ENCODE measurements around the gene FAM3A.
A peak's percentile ranks its signal among the peaks of the same experiment; 100 is the strongest.
"Not testable (repeated sequence)": the region's sequence is repeated elsewhere in the genome, so short reads cannot be mapped to it uniquely, and the experiment has no call there.

The FAM3A gene, protein sequence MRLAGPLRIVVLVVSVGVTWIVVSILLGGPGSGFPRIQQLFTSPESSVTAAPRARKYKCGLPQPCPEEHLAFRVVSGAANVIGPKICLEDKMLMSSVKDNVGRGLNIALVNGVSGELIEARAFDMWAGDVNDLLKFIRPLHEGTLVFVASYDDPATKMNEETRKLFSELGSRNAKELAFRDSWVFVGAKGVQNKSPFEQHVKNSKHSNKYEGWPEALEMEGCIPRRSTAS

DNA sequence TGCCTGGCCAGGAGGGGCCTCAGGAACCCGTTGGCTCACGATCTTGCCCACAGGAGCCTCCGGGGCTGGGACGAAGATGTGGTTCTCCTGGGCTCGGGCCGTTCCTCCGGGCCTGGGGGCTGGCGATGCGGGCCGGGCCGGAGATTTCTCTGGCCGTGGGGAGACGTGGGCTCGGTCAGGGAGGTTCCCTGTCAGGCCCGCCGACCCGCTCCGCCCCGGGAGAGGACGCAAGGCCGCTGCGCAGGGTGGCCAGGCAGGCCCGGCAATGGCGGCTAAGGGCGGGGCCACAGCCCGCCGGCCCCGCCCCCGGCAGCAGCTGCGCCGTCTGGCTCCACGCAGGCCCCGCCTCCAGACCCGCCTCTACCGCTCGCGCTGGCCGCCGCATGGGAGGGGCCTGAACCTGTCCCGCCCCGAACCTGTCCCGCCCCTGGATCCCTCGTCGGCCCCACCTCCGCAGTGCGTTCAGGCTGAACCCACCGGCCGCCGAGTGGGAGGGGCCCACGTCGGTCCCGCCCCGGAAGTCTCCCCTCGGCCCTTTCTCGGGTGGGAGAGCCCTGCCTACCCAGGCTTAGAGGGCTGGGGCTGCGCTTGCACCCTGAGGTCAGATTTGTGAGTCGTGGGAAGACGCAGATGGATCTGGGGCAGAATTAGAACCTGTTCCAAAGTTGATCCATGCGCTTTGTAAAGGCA lies at the start of gene FAM3A:
Gene FAM3A (minus strand): TSS at position 267 of the 690 bp plus-strand sequence. CDS start 460 bp downstream, outside the sequence.
- peak; percentile 79 for DNase-seq
- TF ChIP-seq, protein P1, sequence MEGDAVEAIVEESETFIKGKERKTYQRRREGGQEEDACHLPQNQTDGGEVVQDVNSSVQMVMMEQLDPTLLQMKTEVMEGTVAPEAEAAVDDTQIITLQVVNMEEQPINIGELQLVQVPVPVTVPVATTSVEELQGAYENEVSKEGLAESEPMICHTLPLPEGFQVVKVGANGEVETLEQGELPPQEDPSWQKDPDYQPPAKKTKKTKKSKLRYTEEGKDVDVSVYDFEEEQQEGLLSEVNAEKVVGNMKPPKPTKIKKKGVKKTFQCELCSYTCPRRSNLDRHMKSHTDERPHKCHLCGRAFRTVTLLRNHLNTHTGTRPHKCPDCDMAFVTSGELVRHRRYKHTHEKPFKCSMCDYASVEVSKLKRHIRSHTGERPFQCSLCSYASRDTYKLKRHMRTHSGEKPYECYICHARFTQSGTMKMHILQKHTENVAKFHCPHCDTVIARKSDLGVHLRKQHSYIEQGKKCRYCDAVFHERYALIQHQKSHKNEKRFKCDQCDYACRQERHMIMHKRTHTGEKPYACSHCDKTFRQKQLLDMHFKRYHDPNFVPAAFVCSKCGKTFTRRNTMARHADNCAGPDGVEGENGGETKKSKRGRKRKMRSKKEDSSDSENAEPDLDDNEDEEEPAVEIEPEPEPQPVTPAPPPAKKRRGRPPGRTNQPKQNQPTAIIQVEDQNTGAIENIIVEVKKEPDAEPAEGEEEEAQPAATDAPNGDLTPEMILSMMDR (IDR thresholded peaks at IDR 0.05; ENCODE audit: low read depth, low read length, missing control alignments): no peak
- H3K36me3 ChIP-seq (replicated peaks): no peaks in the 10 kb centered on the region
- in situ Hi-C loops (cut with HindIII; ENCODE audit: low pct_ligation_motif_present, low sequenced_read_pairs): no loop called here
- peak within 1 kb of the TSS; percentile 68 for H3K4me3 ChIP-seq (ENCODE audit: low read depth, low read length)
- H3K27me3 ChIP-seq (replicated peaks): no peaks in the 10 kb centered on the region
- peak within 1 kb of the TSS; percentile 69 for H3K27ac ChIP-seq

DNA sequence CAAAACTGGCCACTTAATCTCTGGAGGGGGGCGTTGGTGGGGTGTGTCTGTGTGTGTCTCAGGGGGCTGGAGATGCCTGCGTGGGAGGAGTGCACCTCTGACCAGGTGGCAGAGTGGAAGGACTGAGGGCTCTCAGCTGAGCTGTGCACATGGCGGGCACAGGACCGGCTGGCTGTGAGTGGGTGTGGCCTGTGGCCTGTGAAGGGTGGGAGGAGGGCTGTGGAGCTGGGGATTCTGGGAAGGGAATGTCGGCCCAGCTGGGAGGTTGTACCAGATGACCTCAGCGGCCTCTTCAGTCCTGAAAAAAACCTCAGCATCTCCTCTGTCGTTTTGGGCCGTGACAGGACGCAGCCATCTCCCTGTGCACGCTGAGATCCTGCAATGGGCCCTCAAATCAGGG lies 46.3 kb upstream of the FAM3A start:
- in situ Hi-C loops (cut with HindIII; ENCODE audit: low pct_ligation_motif_present, low sequenced_read_pairs); H3K27ac ChIP-seq; H3K27me3 ChIP-seq (replicated peaks); H3K36me3 ChIP-seq (replicated peaks); H3K4me3 ChIP-seq (ENCODE audit: low read depth, low read length); DNase-seq: not testable (repeated sequence)

DNA sequence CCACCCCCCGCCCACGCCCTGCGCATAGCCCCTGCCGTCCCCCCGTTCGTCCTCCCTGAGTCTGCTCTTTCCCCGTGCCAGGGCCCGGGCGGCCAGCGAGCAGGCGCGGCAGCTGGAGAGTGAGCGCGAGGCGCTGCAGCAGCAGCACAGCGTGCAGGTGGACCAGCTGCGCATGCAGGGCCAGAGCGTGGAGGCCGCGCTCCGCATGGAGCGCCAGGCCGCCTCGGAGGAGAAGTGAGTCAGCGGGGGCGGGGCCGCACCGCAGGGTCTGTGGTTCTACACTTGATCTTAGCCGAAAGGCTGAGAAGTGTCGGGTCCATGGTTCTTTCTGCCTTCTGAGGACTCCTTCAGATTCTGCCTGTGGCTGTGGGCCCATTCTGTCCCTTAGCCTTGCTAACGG lies 44.3 kb upstream of the FAM3A start:
- H3K27me3 ChIP-seq (replicated peaks); H3K27ac ChIP-seq; H3K4me3 ChIP-seq (ENCODE audit: low read depth, low read length); H3K36me3 ChIP-seq (replicated peaks); DNase-seq; in situ Hi-C loops (cut with HindIII; ENCODE audit: low pct_ligation_motif_present, low sequenced_read_pairs): not testable (repeated sequence)

DNA sequence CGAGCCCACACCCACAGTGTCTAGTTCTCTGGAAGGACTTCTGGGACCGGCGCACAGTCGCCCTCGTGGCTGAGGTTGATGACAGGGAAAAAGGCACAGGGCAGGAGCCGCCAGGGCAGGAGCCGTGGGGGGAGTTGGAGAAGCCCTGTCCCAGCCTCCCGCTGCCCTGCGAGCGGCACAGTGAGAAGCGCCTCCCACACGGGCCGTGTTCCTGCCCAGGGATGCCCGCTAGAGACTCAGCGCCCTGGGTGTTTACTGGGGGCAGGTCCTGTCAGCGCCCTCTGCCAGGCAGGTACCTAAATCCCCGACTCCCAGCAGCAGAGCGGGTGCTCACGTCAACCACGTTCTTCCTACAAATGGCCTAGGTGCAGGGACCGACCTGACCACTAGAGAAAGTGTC lies 42.9 kb upstream of the FAM3A start:
- H3K36me3 ChIP-seq (replicated peaks); H3K27me3 ChIP-seq (replicated peaks); in situ Hi-C loops (cut with HindIII; ENCODE audit: low pct_ligation_motif_present, low sequenced_read_pairs); H3K4me3 ChIP-seq (ENCODE audit: low read depth, low read length); DNase-seq; H3K27ac ChIP-seq: not testable (repeated sequence)

DNA sequence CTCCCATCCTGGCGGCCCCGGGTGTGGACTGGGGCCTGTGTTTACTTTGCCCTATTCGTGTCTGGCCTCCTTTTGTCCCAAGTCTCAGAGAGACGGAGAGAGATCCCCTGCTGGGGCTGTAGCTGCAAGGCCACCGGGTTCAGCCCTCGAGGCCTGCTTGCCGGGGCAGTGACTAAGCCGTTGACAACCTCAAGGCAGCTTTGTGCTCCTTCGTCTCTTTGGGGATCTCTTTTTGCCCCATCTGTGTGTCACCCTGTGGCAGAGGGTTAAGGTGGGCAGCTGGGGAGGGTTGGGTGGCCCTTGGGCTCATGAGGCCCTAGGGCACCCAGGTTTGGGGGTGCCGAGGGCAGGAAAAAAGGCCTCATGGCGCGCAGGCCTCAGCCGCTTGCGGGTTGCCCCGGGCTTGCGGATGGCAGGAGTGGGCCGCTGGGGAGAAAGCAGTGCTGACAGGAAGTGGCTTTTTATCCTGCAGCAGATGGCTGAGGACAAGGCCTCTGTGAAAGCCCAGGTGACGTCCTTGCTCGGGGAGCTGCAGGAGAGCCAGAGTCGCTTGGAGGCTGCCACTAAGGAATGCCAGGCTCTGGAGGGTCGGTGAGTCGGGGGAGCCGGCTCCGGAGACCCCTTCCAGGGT lies 42.1 kb upstream of the FAM3A start:
- H3K27me3 ChIP-seq (replicated peaks); in situ Hi-C loops (cut with HindIII; ENCODE audit: low pct_ligation_motif_present, low sequenced_read_pairs): not testable (repeated sequence)

DNA sequence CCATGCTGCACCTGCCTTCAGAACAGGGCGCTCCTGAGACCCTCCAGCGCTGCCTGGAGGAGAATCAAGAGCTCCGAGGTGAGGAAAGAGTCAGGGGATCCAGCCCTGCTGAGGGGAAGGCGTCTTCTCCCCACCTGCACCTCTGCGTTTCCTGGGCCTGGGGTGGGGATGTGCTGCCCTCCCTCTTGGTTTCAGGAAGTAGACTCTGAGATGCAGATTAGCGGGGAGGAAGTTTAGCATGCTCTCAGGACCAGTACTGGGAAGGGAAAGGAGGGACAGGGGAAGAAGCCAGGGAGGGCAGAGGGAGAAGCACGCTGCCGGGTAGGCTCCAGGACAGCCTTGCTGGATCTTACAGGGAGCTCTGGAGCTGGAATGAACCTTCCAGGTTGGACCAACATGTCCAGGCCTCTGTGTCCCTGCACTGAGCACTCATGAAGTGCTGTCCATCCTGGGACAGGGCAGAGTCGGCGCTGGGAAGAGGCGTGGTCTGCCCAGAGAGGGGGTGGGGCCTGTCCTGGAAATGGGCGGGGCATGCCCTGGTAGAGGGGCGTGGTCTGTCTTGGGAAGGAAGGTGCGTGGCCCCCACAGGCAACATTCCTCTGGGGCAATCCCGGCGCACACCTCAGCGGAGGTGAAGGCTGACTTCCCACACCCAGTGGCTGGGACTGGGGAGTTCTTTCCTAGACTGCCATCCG lies 36.2 kb upstream of the FAM3A start:
- H3K36me3 ChIP-seq (replicated peaks); in situ Hi-C loops (cut with HindIII; ENCODE audit: low pct_ligation_motif_present, low sequenced_read_pairs); H3K4me3 ChIP-seq (ENCODE audit: low read depth, low read length); H3K27ac ChIP-seq; DNase-seq; H3K27me3 ChIP-seq (replicated peaks): not testable (repeated sequence)

More for the DNA sequence above, 42.1 kb upstream of the FAM3A start:
- DNase-seq; H3K36me3 ChIP-seq (replicated peaks); H3K27ac ChIP-seq; H3K4me3 ChIP-seq (ENCODE audit: low read depth, low read length): not testable (repeated sequence)

DNA sequence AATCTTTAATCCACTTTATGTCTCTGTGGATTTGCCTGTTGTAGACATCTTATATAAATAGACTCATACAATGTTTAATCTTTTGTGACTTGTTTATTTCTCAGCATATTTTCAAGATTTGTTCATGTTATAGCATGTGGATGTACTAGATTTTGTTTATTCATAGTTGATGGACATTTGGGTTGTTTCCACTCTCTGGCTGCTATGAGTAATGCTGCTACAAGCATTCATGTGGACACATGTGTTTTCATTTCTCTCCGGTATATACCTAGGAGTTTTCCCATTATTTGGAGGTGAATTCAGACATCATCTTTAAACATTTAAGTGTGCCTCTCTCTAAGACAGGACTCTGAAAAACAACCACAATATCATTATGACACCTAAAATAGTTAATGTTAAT lies 33.7 kb upstream of the FAM3A start:
- TF ChIP-seq, protein P1 (IDR thresholded peaks at IDR 0.05; ENCODE audit: low read depth, low read length, missing control alignments): no peak
- in situ Hi-C loops (cut with HindIII; ENCODE audit: low pct_ligation_motif_present, low sequenced_read_pairs): no loop called here
- DNase-seq: no peak
- no peaks in the 10 kb centered on the region for H3K36me3 ChIP-seq (replicated peaks)
- no peak overlapping the region for H3K27ac ChIP-seq
- no peak overlapping the region for H3K4me3 ChIP-seq (ENCODE audit: low read depth, low read length)
- no peaks in the 10 kb centered on the region for H3K27me3 ChIP-seq (replicated peaks)

DNA sequence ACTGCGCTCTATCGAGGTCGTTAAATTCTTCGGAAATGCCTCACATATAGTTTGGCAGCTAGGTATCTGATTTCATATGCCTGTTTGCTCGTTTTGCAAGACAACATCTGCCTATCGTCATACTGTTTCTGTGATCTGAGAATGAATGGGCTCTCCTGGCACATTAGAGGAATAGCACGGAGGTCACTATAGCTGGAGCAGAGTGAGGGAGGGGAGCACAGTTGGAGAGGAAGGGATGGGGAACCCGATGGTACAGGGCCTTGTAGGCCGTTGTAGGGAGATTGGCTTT lies 31.9 kb upstream of the FAM3A start:
- in situ Hi-C loops (cut with HindIII; ENCODE audit: low pct_ligation_motif_present, low sequenced_read_pairs): no loop called here

More for the DNA sequence above, 31.9 kb upstream of the FAM3A start:
- TF ChIP-seq, protein P1 (IDR thresholded peaks at IDR 0.05; ENCODE audit: low read depth, low read length, missing control alignments): no peak
- no peaks in the 10 kb centered on the region for H3K27me3 ChIP-seq (replicated peaks)
- H3K36me3 ChIP-seq (replicated peaks): no peaks in the 10 kb centered on the region
- peak overlapping the region; percentile 83 for H3K27ac ChIP-seq
- peak overlapping the region; percentile 78 for H3K4me3 ChIP-seq (ENCODE audit: low read depth, low read length)
- DNase-seq: no peak

All from brain microvascular endothelial cell (primary cell).